Measurements from ENCODE around the gene FAM9C.

Gene FAM9C

DNA sequence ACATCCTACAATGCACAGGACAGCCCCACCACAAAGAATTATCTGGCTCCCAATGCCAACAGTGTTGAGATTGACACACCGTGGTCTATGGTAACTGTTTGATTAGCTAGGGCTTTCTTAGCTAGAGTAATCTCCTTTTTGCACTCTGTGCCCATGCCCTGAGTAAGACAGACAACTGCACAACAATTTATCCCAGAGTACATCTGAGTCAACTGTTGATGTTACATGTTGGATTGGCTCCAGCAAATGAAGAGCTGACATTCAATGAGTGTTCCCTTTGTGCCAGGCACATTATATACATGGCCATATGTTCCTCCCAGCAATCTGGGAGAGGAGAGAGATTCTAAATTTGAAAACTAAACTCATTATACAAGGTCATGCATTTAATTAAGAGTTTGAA lies 3.9 kb upstream of the FAM9C start:
- DNase-seq (ENCODE audit: low read depth) = peak; percentile 53
- H3K4me3 ChIP-seq (ENCODE audit: low read depth, low read length) = no peak overlapping the region
- TF ChIP-seq, protein P1, sequence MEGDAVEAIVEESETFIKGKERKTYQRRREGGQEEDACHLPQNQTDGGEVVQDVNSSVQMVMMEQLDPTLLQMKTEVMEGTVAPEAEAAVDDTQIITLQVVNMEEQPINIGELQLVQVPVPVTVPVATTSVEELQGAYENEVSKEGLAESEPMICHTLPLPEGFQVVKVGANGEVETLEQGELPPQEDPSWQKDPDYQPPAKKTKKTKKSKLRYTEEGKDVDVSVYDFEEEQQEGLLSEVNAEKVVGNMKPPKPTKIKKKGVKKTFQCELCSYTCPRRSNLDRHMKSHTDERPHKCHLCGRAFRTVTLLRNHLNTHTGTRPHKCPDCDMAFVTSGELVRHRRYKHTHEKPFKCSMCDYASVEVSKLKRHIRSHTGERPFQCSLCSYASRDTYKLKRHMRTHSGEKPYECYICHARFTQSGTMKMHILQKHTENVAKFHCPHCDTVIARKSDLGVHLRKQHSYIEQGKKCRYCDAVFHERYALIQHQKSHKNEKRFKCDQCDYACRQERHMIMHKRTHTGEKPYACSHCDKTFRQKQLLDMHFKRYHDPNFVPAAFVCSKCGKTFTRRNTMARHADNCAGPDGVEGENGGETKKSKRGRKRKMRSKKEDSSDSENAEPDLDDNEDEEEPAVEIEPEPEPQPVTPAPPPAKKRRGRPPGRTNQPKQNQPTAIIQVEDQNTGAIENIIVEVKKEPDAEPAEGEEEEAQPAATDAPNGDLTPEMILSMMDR (conservative IDR thresholded peaks at IDR 0.05; ENCODE audit: low read depth, low read length) = no peak

DNA sequence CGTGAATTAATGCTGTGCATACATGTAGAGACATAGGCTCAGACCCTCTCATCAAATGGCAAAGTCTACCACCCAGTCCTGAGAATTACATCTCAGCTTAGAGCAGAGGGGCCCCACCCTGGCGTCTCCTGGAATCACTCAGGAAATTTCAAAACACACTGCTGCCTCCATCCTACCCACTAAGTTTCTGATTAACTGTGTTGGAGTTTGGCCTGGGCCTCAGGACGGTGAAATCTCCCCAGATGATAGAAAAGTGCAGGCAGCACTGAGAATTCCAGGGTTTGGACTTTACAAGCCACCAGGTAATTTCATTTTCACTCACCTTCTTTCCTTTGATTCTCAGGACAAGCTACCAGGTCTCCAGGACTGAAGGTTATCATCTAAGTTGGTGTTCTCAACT lies 3.3 kb upstream of the FAM9C start:
- TF ChIP-seq, protein P1 (conservative IDR thresholded peaks at IDR 0.05; ENCODE audit: low read depth, low read length) = no peak
- DNase-seq (ENCODE audit: low read depth) = no peak
- no peak overlapping the region for H3K4me3 ChIP-seq (ENCODE audit: low read depth, low read length)

DNA sequence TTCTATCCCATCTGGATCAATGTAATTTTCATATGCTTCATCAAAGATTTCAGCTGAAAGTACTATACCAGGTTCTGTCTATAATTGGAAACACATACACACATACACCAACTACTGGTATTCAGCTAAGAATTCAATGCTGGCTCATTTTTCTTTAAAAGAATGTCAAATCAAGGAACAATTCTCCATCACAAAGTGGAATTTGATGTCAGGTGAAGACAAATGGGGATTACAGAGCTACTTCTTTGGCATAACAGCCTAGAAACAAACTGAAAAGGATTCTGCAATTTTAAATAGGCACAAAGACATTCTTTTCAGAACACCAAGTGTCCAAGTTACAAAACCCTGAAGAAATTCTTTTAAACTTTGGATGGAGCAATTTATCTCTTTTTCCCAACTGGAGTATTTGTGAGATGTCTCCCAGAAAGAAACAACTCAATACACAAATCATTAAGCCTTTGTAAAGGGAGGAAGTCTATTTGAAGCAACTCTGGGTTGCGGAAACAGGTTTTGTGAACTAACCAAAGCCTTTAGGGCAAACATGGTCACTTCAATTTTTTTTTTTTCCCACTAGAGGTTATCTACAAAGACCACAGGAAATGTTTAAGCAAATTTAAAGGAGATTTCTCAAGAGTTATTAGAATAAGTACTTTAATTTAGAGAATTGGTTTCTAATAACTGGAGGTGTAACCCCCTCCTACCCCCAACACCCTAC lies 1.9 kb upstream of the FAM9C start:
- TF ChIP-seq, protein P1 (conservative IDR thresholded peaks at IDR 0.05; ENCODE audit: low read depth, low read length) = no peak
- no peak for DNase-seq (ENCODE audit: low read depth)
- no peak overlapping the region for H3K4me3 ChIP-seq (ENCODE audit: low read depth, low read length)

DNA sequence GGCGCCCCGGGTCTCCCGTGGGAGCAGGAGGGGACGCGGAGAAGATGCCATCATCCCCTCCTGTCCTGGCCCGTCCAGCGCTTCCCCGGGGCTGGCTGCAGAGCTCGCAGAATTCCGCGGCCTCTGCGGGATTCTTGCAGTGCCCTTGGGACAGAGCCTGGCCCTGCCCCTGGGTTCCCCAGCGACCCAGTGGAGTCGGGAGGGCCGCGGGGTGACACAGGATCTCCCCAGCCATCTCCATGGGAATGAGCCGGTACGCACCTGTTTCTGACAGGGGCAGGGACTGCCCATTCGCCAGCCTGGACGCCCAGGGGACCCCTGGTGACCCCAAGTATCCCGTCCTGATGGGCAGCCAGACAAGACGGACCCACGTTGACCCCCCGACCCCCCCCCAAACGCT lies 482 bp downstream of the FAM9C start:
- no peak overlapping the region for H3K4me3 ChIP-seq (ENCODE audit: low read depth, low read length)
- no peak for DNase-seq (ENCODE audit: low read depth)
- TF ChIP-seq, protein P1 (conservative IDR thresholded peaks at IDR 0.05; ENCODE audit: low read depth, low read length) = no peak

DNA sequence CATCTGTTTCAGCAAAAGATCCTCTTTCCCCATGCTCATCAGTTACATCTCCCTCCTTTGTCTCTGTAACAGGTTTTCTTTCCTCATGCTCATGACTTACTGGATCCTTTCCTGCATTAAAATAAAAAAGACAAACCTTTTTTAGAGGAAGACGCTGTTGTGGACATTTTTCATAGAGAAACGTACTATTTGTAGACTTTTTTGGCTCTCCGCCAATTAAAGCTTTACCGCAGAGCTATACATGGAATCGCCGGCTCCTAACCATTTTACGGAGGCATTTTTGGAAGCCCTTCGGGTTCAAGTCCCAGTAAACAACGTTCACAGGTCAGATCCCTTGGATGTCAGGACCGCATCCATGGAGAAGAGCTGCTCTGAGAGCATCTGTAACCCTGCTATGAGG lies 1.3 kb downstream of the FAM9C start:
- TF ChIP-seq, protein P1 (conservative IDR thresholded peaks at IDR 0.05; ENCODE audit: low read depth, low read length) = no peak
- DNase-seq (ENCODE audit: low read depth) = no peak
- H3K4me3 ChIP-seq (ENCODE audit: low read depth, low read length) = no peak overlapping the region

DNA sequence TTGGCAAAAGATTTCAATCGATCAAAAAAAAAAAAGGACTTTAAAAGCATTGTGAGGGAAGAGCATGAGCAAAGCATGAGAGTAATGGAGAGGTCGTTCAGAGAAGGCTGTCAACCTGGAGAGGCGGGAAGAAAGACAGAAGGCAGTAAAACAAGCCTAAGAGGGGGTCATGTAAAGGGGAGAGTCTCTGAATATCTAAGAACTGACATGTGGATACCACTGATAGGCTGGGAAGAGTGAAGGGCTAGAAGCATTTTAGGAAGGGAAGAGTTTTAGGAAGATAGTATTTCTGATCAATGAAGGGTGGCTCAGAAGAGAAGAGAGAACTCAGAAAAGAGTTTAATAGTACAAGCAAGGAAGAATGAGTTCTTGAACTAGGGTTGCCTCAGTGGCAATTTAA lies 7.5 kb downstream of the FAM9C start:
- H3K4me3 ChIP-seq (ENCODE audit: low read depth, low read length) = no peak overlapping the region
- TF ChIP-seq, protein P1 (conservative IDR thresholded peaks at IDR 0.05; ENCODE audit: low read depth, low read length) = no peak
- no peak for DNase-seq (ENCODE audit: low read depth)

DNA sequence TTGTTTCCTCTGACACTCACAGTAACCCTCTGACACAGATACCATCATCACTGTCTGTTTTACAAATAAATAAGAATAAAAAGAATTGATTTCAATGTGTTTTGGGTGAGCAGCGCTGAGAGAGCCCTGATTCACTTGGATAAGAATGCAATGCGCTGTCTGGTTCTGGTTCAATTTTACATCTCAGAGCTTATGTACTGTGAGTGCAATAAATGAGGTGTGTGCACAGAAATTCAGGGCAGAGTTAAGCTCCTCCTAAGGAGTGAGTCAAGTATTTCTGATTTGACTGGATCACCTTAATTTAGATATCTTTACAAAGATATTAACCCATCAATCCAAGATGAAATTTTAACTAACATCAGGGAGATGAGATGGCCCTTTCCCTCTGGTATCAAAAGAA lies 11.2 kb downstream of the FAM9C start:
- H3K4me3 ChIP-seq (ENCODE audit: low read depth, low read length) = no peak overlapping the region
- TF ChIP-seq, protein P1 (conservative IDR thresholded peaks at IDR 0.05; ENCODE audit: low read depth, low read length) = no peak
- DNase-seq (ENCODE audit: low read depth) = no peak

All from choroid plexus epithelial cell (primary cell).